Thymus (tissue), 11 donors: ENCODE results near the gene COA5. TPM values are rescaled to one million over a fixed set of nuclear protein-coding genes. Genes with fewer than 3 reads are reported as not detected.

Source experiments
- DNase-seq, 9 donors: peaks; one replicate each; pipeline ENCODE4 v3.0.0-alpha.2; 2013; ENCODE audit warnings: low spot score in 9 of 9, low read depth in 6 of 9, missing footprints in 1 of 9
- H3K27ac ChIP-seq, 2 donors: one replicate each; pipeline ENCODE4 v1.5.1; 2013; ENCODE audit warnings: control low read depth in 1 of 2, low read depth in 1 of 2, low read length in 1 of 2, mild to moderate bottlenecking in 1 of 2, moderate library complexity in 1 of 2
- H3K27me3 ChIP-seq, 2 donors: one replicate each; pipeline ENCODE4 v1.5.1; 2013; ENCODE audit warnings: low read length in 1 of 2; ENCODE audit not compliant: control insufficient read depth in 2 of 2, insufficient read depth in 1 of 2
- H3K36me3 ChIP-seq, 2 donors: one replicate each; pipeline ENCODE4 v1.5.1; 2013; ENCODE audit warnings: low read length in 1 of 2, mild to moderate bottlenecking in 1 of 2, moderate library complexity in 1 of 2; ENCODE audit not compliant: control insufficient read depth in 2 of 2, insufficient read depth in 2 of 2
- H3K4me1 ChIP-seq, 2 donors: one replicate each; pipeline ENCODE4 v1.5.1; 2013; ENCODE audit warnings: low read length in 2 of 2; ENCODE audit not compliant: control insufficient read depth in 2 of 2, insufficient read depth in 2 of 2
- H3K4me3 ChIP-seq, 2 donors: one replicate each; pipeline ENCODE4 v1.5.1; 2013; ENCODE audit warnings: low read length in 2 of 2, control low read depth in 1 of 2, mild to moderate bottlenecking in 1 of 2
- H3K9me3 ChIP-seq, 2 donors: one replicate each; pipeline ENCODE4 v1.5.1; 2013; ENCODE audit warnings: low read length in 1 of 2, mild to moderate bottlenecking in 1 of 2; ENCODE audit not compliant: control insufficient read depth in 2 of 2, insufficient read depth in 1 of 2
- WGBS: extraction: QIAGEN DNeasy Blood & Tissue Kit; methylation state at CpG from one replicate; pipeline ENCODE4 v1.1.7; 2013; 5-methylcytosine and 5-hydroxymethylcytosine counted together
- polyA plus RNA-seq: library from polyadenylated mRNA; stranded (reverse); fragments of 200-250 nt; gene quantifications from one replicate; pipeline ENCODE4 v1.2.3, GENCODE V29; 2013
- total RNA-seq: library from RNA; stranded (reverse); fragments of 120-200 nt; gene quantifications from one replicate; pipeline ENCODE4 v1.2.4, GENCODE V29; 2013
- donor health status: healthy.

The COA5 gene
- total and polyA plus RNA-seq, 2 donors = 47.8 to 114 TPM

DNA sequence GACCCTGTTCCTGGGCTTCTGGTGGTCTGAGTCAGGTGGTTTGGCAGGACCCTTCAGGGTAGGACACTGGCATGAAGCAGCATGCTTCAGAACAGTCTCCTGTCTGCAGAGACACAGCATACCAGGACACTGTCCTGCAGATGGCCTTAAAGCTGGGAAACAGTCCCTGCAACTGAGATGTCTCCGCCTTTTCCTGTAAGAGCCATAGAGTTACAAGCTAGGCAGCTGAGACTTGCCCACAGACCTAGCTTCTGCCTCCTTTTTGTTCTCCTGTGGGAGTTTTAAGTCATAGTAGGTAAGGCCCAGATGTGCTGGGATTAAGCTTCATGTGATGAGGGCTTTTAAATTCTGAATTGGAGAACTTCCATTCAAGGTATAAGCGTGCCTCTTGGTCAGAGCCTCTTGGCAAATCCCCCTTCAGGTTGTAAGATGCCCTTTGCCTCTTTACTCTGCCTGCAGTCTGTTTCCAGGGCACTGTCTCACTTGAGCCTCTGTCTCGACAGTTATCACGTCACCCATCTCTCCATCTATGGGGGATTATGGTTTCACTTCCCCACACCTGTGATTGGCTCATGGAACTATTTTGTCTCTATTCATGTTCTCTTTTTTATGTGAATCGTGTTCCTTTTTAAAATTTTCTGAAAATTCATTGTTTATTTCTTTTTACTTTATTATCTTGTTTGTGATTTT, 51.8 kb downstream of the COA5 start:
- H3K27ac ChIP-seq = peak overlapping the region; percentile 2 to 91
- peaks cover 47 to 81% of the 10 kb centered on the region in 2 donors for H3K36me3 ChIP-seq
- H3K9me3 ChIP-seq = no peaks in the 10 kb centered on the region
- peak in 5 of 9 donors; percentile 57 to 81 (median 65) for DNase-seq
- 36% methylated on average over 5 of the region's 5 CpGs for WGBS
- no peak overlapping the region for H3K4me3 ChIP-seq
- H3K27me3 ChIP-seq = no peaks in the 10 kb centered on the region
- peaks cover 54 to 78% of the 10 kb centered on the region in 2 donors for H3K4me1 ChIP-seq

- Histone ChIP-seq H3K4me3 (no peak overlapping the region), H3K27me3 (no peaks in the 10 kb centered on the region), H3K9me3 (no peaks in the 10 kb centered on the region), H3K36me3 (peaks cover 50 to 82% of the 10 kb centered on the region in 2 donors), H3K27ac (peak overlapping the region; percentile 36 to 91), H3K4me1 (peaks cover 60 to 85% of the 10 kb centered on the region in 2 donors)
- no peak for DNase-seq
- 99% methylated on average over 8 of the region's 8 CpGs for WGBS
These were observed 52.6 kb downstream of the COA5 start for GRCh38 chr2:98555696-98556095.

DNA sequence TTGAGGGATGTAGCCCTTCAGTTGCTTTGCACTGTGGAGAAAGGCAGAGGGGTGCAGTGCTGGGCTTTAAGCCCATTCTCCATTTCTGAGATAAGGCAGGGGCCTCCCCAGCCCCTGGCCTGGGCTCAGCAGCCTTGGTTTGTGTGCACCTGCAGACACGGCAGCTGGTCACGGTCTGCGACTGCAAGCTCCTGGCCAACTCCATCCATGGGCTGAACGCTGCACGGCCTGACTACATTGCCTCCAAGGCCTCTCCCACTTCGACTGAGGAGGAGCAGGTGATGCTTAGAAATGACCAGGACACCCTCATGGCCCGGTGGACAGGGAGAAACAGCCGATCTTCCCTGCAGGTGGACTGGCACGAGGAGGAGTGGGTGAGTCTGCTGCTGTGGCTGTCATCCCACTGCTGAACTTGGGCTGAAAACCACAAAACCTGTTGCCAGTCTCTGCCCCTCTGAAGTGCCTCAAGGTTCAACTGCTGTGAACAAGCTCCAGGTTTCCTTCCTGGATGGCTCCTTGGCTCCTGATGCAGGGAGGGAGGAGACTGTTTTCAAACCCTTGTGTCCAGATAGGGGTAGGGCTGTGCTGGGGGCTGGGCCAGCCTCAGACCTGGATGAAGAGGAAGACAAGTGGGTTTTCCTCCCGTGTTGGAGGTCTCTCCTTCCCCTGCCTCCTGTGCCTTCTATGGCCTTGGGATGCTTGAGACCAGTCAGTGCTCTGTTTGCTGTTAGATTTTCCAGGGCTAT, 54.0 kb downstream of the COA5 start:
- 36% methylated on average over 10 of the region's 10 CpGs for WGBS
- peak in 1 of 9 donors; percentile 48 for DNase-seq
- H3K4me3 ChIP-seq = no peak overlapping the region

GRCh38 chr2:98552499-98553179, 55.7 kb downstream of the COA5 start:
- Histone ChIP-seq H3K36me3 (peaks cover 38 to 71% of the 10 kb centered on the region in 2 donors), H3K4me3 (no peak overlapping the region), H3K27me3 (no peaks in the 10 kb centered on the region), H3K4me1 (peaks cover 75 to 85% of the 10 kb centered on the region in 2 donors), H3K27ac (no peak overlapping the region), H3K9me3 (no peaks in the 10 kb centered on the region)
- WGBS = 99% methylated on average over 7 of the region's 7 CpGs
- DNase-seq = no peak

More for the DNA sequence above, 54.0 kb downstream of the COA5 start:
- Histone ChIP-seq H3K27ac (peak overlapping the region; percentile 58 to 74), H3K27me3 (no peaks in the 10 kb centered on the region), H3K9me3 (no peaks in the 10 kb centered on the region), H3K36me3 (peaks cover 49 to 79% of the 10 kb centered on the region in 2 donors), H3K4me1 (peaks cover 66 to 85% of the 10 kb centered on the region in 2 donors)

- 52% methylated on average over 6 of the region's 6 CpGs for WGBS
- no peak overlapping the region for H3K27ac ChIP-seq
- H3K4me3 ChIP-seq = no peak overlapping the region
- H3K36me3 ChIP-seq = peaks cover 41 to 75% of the 10 kb centered on the region in 2 donors
- H3K9me3 ChIP-seq = no peaks in the 10 kb centered on the region
- no peak for DNase-seq
- H3K27me3 ChIP-seq = no peaks in the 10 kb centered on the region
- peaks cover 73 to 88% of the 10 kb centered on the region in 2 donors for H3K4me1 ChIP-seq
These were observed 57.0 kb downstream of the COA5 start for GRCh38 chr2:98551316-98551715.

DNA sequence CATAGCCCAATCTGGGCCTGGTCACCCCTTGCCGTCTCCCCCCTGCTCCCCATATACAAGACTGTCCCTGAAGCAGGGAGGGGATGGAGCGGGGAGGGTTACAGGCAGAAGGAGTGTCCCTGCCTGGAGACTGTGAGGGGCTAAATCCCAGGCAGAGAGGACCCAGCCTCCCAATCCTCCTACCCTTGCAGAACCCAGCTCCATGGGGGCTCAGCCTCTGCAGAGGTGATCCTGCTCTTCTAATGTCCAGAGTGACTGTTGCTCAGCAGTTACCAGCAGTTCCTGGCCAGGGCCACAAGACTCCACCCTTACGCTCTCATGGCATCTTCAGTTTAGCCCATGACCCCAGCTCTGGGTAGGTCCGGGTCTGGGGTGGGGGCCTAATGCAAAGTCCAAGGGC, 58.1 kb downstream of the COA5 start:
- Histone ChIP-seq H3K4me1 (peaks cover 63 to 78% of the 10 kb centered on the region in 2 donors), H3K4me3 (no peak overlapping the region), H3K27me3 (no peaks in the 10 kb centered on the region), H3K9me3 (no peaks in the 10 kb centered on the region), H3K27ac (peak overlapping the region in 1 of 2 donors; percentile 93), H3K36me3 (peaks cover 40 to 75% of the 10 kb centered on the region in 2 donors)
- no peak for DNase-seq
- WGBS = 94% methylated on average over 4 of the region's 4 CpGs

Other genes with a start within 250 kb of the COA5 start
- 24.9 TPM for gene INPP4A, start 163.7 kb downstream of the COA5 start, total RNA-seq
- 17.9 TPM for gene INPP4A, start 163.7 kb downstream of the COA5 start, polyA plus RNA-seq
- 46.1 TPM for gene UNC50, start 77 bp upstream of the COA5 start, total RNA-seq
- gene UNC50, start 77 bp upstream of the COA5 start, polyA plus RNA-seq = 68.5 TPM
- 42.9 TPM for gene MGAT4A, start 122.6 kb upstream of the COA5 start, total RNA-seq
- 24.4 TPM for gene MGAT4A, start 122.6 kb upstream of the COA5 start, polyA plus RNA-seq